ENCODE data around the gene EFS. TPM values are rescaled to one million over a fixed set of nuclear protein-coding genes. Genes with fewer than 3 reads are reported as not detected.
"Not testable (repeated sequence)": the region's sequence is repeated elsewhere in the genome, so short reads cannot be mapped to it uniquely, and the experiment has no call there.

The EFS gene
- total RNA-seq, 6 experiments from 2014 or later = 8.8 to 13.5 (median 12.3) TPM

GRCh38 chr14:23344481-23344880 is 20.5 kb downstream of the EFS start:
- no peak overlapping the region for H3K4me3 Mint-ChIP-seq
- peaks cover 2% of the 10 kb centered on the region for H3K27me3 Mint-ChIP-seq (ENCODE audit: insufficient read depth)
- H3K9me3 Mint-ChIP-seq = peaks cover 11% of the 10 kb centered on the region
- no peak overlapping the region for H3K27ac Mint-ChIP-seq
- H3K4me1 Mint-ChIP-seq (ENCODE audit: low read depth) = no peaks in the 10 kb centered on the region
- H3K36me3 Mint-ChIP-seq (ENCODE audit: low read depth) = peaks cover 6% of the 10 kb centered on the region; the same call in 1 of the 2 replicates
- DNase-seq = no peak
- peak; percentile 53 for TF ChIP-seq CTCF (IDR thresholded peaks at IDR 0.05)

DNA sequence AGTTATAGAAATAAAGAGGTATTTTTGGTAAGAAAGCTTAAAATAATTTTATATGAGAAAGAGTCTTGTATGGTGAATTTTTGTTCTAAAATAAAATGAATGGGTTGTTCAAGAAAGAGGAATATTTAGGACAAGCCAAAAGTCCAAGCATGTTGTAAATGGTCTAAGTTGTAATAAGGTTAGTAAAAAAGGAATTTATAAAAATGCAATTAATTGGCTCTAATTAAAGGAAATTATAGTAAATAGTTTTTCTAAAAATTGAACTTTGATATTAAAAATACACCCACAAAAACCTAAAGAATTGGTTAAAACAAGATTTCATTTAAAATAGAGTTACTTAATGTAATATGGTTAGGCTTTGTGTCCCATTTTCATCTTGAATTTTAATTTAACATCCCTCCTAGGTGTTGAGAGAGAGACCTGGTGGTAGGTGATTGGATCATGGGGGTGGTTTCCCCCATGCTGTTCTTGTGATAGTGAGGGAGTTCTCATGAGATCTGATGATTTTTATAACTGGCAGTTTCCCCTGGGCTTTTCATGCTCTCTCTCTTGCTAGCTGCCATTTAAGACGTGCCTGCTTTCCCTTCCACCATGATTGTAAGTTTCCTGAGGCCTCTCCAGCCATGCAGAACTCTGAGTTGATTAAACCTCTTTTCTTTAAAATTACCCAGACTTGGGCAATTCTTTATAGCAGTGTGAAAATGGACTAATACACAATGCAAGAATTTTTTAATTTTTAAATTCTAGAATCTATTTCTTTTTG is 25.3 kb downstream of the EFS start:
- Mint-ChIP-seq H3K4me1 (ENCODE audit: low read depth) (no peaks in the 10 kb centered on the region), H3K4me3 (no peak overlapping the region), H3K9me3 (peaks cover 16% of the 10 kb centered on the region), H3K36me3 (ENCODE audit: low read depth) (peaks cover 6% of the 10 kb centered on the region; the same call in 1 of the 2 replicates), H3K27me3 (ENCODE audit: insufficient read depth) (peaks cover 5% of the 10 kb centered on the region), H3K27ac (no peak overlapping the region)
- no peak for TF ChIP-seq CTCF (IDR thresholded peaks at IDR 0.05)
- no peak for DNase-seq

GRCh38 chr14:23335623-23336022 is 29.3 kb downstream of the EFS start:
- no peak for TF ChIP-seq CTCF (IDR thresholded peaks at IDR 0.05)
- no peak for DNase-seq
- no peak overlapping the region for H3K27ac Mint-ChIP-seq
- peaks cover 5% of the 10 kb centered on the region; the same call in 1 of the 2 replicates for H3K36me3 Mint-ChIP-seq (ENCODE audit: low read depth)
- H3K9me3 Mint-ChIP-seq = peaks cover 15% of the 10 kb centered on the region
- H3K4me3 Mint-ChIP-seq = no peak overlapping the region
- H3K4me1 Mint-ChIP-seq (ENCODE audit: low read depth) = no peaks in the 10 kb centered on the region
- H3K27me3 Mint-ChIP-seq (ENCODE audit: insufficient read depth) = peaks cover 9% of the 10 kb centered on the region

- peak; percentile 98 for TF ChIP-seq CTCF (IDR thresholded peaks at IDR 0.05)
- Mint-ChIP-seq H3K27ac (no peak overlapping the region), H3K36me3 (ENCODE audit: low read depth) (peaks cover 16% of the 10 kb centered on the region), H3K9me3 (no peaks in the 10 kb centered on the region), H3K4me3 (no peak overlapping the region), H3K4me1 (ENCODE audit: low read depth) (peaks cover 6% of the 10 kb centered on the region), H3K27me3 (ENCODE audit: insufficient read depth) (peaks cover 7% of the 10 kb centered on the region; the same call in 1 of the 2 replicates)
- peak; percentile 67 for DNase-seq
Measured at GRCh38 chr14:23327947-23328744, 36.8 kb downstream of the EFS start.

DNA sequence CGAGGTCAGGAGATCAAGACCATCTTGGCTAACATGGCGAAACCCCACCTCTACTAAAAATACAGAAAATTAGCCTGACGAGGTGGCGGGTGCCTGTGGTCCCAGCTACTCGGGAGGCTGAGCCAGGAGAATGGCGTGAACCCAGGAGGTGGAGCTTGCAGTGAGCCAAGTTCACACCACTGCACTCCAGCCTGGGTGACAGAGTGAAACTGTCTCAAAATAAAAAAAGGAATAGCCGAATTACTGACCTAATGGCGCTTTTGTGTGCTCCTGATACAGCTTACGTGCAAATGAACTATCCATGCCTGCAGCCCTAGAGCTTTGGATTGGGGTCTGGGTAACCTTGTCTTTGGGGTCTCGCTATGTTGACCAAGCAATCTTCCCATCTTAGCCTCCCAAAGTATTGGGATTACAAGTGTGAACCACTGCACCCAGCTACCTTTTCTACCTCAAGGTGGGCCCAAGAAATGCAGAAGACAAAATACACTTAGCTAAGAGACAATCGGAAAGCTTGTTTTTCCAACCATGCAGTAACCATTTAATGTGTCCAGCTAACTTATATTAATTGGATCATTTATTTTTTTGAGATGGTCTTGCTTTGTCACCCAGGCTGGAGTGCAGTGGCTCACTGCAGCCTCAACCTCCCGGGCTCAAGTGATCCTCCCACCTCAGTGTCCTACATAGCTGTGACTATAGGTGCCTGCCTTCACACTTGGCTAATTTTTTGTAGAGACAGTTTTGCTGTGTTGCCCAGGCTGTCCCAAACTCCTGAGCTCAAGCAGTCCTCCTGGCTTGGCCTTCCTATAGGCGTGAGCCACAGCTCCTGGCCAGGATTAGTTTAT is 38.3 kb downstream of the EFS start:
- DNase-seq = no peak
- Mint-ChIP-seq H3K4me1 (ENCODE audit: low read depth) (peaks cover 13% of the 10 kb centered on the region), H3K27ac (no peak overlapping the region), H3K4me3 (no peak overlapping the region), H3K9me3 (no peaks in the 10 kb centered on the region), H3K27me3 (ENCODE audit: insufficient read depth) (peaks cover 7% of the 10 kb centered on the region), H3K36me3 (ENCODE audit: low read depth) (peaks cover 25% of the 10 kb centered on the region)
- no peak for TF ChIP-seq CTCF (IDR thresholded peaks at IDR 0.05)

DNA sequence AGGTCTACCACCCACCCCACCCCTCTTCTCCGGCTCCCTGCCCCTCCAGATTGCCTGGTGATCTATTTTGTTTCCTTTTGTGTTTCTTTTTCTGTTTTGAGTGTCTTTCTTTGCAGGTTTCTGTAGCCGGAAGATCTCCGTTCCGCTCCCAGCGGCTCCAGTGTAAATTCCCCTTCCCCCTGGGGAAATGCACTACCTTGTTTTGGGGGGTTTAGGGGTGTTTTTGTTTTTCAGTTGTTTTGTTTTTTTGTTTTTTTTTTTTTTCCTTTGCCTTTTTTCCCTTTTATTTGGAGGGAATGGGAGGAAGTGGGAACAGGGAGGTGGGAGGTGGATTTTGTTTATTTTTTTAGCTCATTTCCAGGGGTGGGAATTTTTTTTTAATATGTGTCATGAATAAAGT is 39.2 kb downstream of the EFS start:
- not testable (repeated sequence) for DNase-seq; H3K4me3 Mint-ChIP-seq; H3K27me3 Mint-ChIP-seq (ENCODE audit: insufficient read depth); H3K27ac Mint-ChIP-seq; H3K9me3 Mint-ChIP-seq
- peaks cover 15% of the 10 kb centered on the region for H3K4me1 Mint-ChIP-seq (ENCODE audit: low read depth)
- peaks cover 26% of the 10 kb centered on the region for H3K36me3 Mint-ChIP-seq (ENCODE audit: low read depth)

Data from HFFc6 (cell line).